NB4 (cell line): Measurements from ENCODE around the gene NDUFB10.

Experiments used
- CTCF ChIP-seq: IDR thresholded peaks from one replicate; pipeline ENCODE4 v1.5.1; 2012; ENCODE audit warnings: low read depth, low read length
- MAX ChIP-seq: IDR thresholded peaks from 2 replicates; pipeline ENCODE4 v1.6.1; 2011; ENCODE audit warnings: low read depth, low read length
- MYC ChIP-seq: IDR thresholded peaks from 2 replicates; pipeline ENCODE4 v1.6.1; 2011; ENCODE audit warnings: low read depth, low read length

- no peak for TF ChIP-seq CTCF
- no peak for TF ChIP-seq MAX
- no peak for TF ChIP-seq MYC
Observed at GRCh38 chr16:1978476-1979120, 19.3 kb downstream of the NDUFB10 start.
